HFFc6 (cell line): ENCODE results near the gene TOP1. TPM values are rescaled to one million over a fixed set of nuclear protein-coding genes. Genes with fewer than 3 reads are reported as not detected.
A peak's percentile ranks its signal among the peaks of the same experiment; 100 is the strongest.

ENCODE experiments used
- DNase-seq: peaks from one replicate; pipeline ENCODE4 v3.0.0-alpha.2; 2018
- H3K27ac Mint-ChIP-seq: 2 replicates; pipeline ENCODE4 v1.8.0; 2020; ENCODE audit warnings: mild to moderate bottlenecking, mixed read lengths
- H3K27me3 Mint-ChIP-seq: 2 replicates; pipeline ENCODE4 v1.8.0; 2021; ENCODE audit warnings: mild to moderate bottlenecking, moderate library complexity, mixed read lengths; ENCODE audit not compliant: insufficient read depth
- H3K36me3 Mint-ChIP-seq: 2 replicates; pipeline ENCODE4 v1.8.0; 2021; ENCODE audit warnings: low read depth, mixed read lengths
- H3K4me1 Mint-ChIP-seq: 2 replicates; pipeline ENCODE4 v1.8.0; 2020; ENCODE audit warnings: low read depth, mixed read lengths
- H3K4me3 Mint-ChIP-seq: 2 replicates; pipeline ENCODE4 v1.8.0; 2020; ENCODE audit warnings: mild to moderate bottlenecking, moderate library complexity, mixed read lengths
- H3K9me3 Mint-ChIP-seq: 2 replicates; pipeline ENCODE4 v1.8.0; 2020; ENCODE audit warnings: mild to moderate bottlenecking, mixed read lengths
- CTCF ChIP-seq: fragments of 200-600 bp; sonication (generic); IDR thresholded peaks from 2 replicates; pipeline ENCODE4 v1.5.0; 2021; ENCODE audit warnings: antibody characterized with exemption, mild to moderate bottlenecking
- total RNA-seq, 6 experiments: library from RNA; stranded (reverse); fragmentation: NEBNext Ultra II Directional; extraction: Animal tissue kit (Norgen Biotek cat#: 25700); gene quantifications; 2 replicates in 1 of 6; 3 replicates in 5 of 6; pipeline ENCODE4 v1.2.3, GENCODE V29; 2021

TOP1 gene
- total RNA-seq, 6 experiments from 2014 or later = 62.1 to 77.0 (median 73.0) TPM

GRCh38 chr20:41145317-41145716, 116.7 kb downstream of the TOP1 start:
- no peak for TF ChIP-seq CTCF
- DNase-seq = no peak
- H3K27me3 Mint-ChIP-seq = peaks cover 5% of the 10 kb centered on the region
- H3K36me3 Mint-ChIP-seq = no peaks in the 10 kb centered on the region; the same call in 1 of the 2 replicates
- H3K9me3 Mint-ChIP-seq = no peaks in the 10 kb centered on the region
- peaks cover 53% of the 10 kb centered on the region for H3K4me1 Mint-ChIP-seq
- H3K27ac Mint-ChIP-seq = no peak overlapping the region
- no peak overlapping the region for H3K4me3 Mint-ChIP-seq

- TF ChIP-seq CTCF = no peak
- Mint-ChIP-seq H3K36me3 (no peaks in the 10 kb centered on the region; the same call in 1 of the 2 replicates), H3K9me3 (no peaks in the 10 kb centered on the region), H3K27ac (no peak overlapping the region), H3K27me3 (peaks cover 5% of the 10 kb centered on the region), H3K4me1 (peaks cover 53% of the 10 kb centered on the region), H3K4me3 (no peak overlapping the region)
- no peak for DNase-seq
Measured at GRCh38 chr20:41145821-41146620, 117.4 kb downstream of the TOP1 start.

GRCh38 chr20:41147767-41148191, 119.2 kb downstream of the TOP1 start:
- no peak for DNase-seq
- Mint-ChIP-seq H3K27ac (no peak overlapping the region; the same call in 1 of the 2 replicates), H3K27me3 (peaks cover 5% of the 10 kb centered on the region), H3K4me3 (no peak overlapping the region), H3K4me1 (peaks cover 51% of the 10 kb centered on the region), H3K36me3 (no peaks in the 10 kb centered on the region; the same call in 1 of the 2 replicates), H3K9me3 (no peaks in the 10 kb centered on the region)
- TF ChIP-seq CTCF = no peak

GRCh38 chr20:41148942-41149341, 120.3 kb downstream of the TOP1 start:
- Mint-ChIP-seq H3K27me3 (peaks cover 5% of the 10 kb centered on the region), H3K27ac (no peak overlapping the region; the same call in 1 of the 2 replicates), H3K4me1 (peaks cover 51% of the 10 kb centered on the region)

GRCh38 chr20:41150664-41151063, 122.0 kb downstream of the TOP1 start:
- Mint-ChIP-seq H3K4me1 (peaks cover 66% of the 10 kb centered on the region), H3K9me3 (no peaks in the 10 kb centered on the region), H3K27me3 (peaks cover 5% of the 10 kb centered on the region), H3K36me3 (no peaks in the 10 kb centered on the region), H3K27ac (peak overlapping the region; percentile 31), H3K4me3 (no peak overlapping the region)
- DNase-seq = no peak
- no peak for TF ChIP-seq CTCF

More at GRCh38 chr20:41148942-41149341, 120.3 kb downstream of the TOP1 start:
- TF ChIP-seq CTCF = no peak
- Mint-ChIP-seq H3K4me3 (no peak overlapping the region), H3K36me3 (no peaks in the 10 kb centered on the region; the same call in 1 of the 2 replicates), H3K9me3 (no peaks in the 10 kb centered on the region)
- no peak for DNase-seq
